Measurements from ENCODE around the gene DMBT1. TPM values are rescaled to one million over a fixed set of nuclear protein-coding genes. Genes with fewer than 3 reads are reported as not detected.

Gene DMBT1
- polyA plus RNA-seq, 1 donor (not counting 4 experiments of a cell fraction or from before 2014, with no cell fraction given): 0.04 TPM

GRCh38 chr10:122515588-122516231 is 44.8 kb upstream of the DMBT1 start:
- no peak overlapping the region for H3K4me2 ChIP-seq (ENCODE audit: control insufficient read depth, extremely low read depth, insufficient read depth, low read depth, low read length)
- TF ChIP-seq EZH2 (IDR thresholded peaks at IDR 0.05; ENCODE audit: low read length) (no peak), CTCF (optimal IDR thresholded peaks at IDR 0.05 in 1 of 3, IDR thresholded peaks at IDR 0.05 in 1 of 3, conservative IDR thresholded peaks at IDR 0.05 in 1 of 3; ENCODE audit: extremely low read depth in 1 of 3, insufficient read depth in 2 of 3, low read length in 3 of 3) (no peak)

GRCh38 chr10:122516734-122517133 is 43.8 kb upstream of the DMBT1 start:
- TF ChIP-seq CTCF (optimal IDR thresholded peaks at IDR 0.05 in 1 of 3, IDR thresholded peaks at IDR 0.05 in 1 of 3, conservative IDR thresholded peaks at IDR 0.05 in 1 of 3; ENCODE audit: extremely low read depth in 1 of 3, insufficient read depth in 2 of 3, low read length in 3 of 3) (no peak), EZH2 (IDR thresholded peaks at IDR 0.05; ENCODE audit: low read length) (no peak)
- no peaks in the 10 kb centered on the region for H3K79me2 ChIP-seq (ENCODE audit: control insufficient read depth, insufficient read depth, low read length)
- no peak overlapping the region for H3K4me2 ChIP-seq (ENCODE audit: control insufficient read depth, extremely low read depth, insufficient read depth, low read depth, low read length)
- DNase-seq (ENCODE audit: low read depth, low spot score) (no peak), FAIRE-seq (no peak)
- peaks cover 30 to 31% of the 10 kb centered on the region in 2 experiments for H3K36me3 ChIP-seq (ENCODE audit: control insufficient read depth in 2 of 2, extremely low read depth in 1 of 2, insufficient read depth in 2 of 2, low read length in 2 of 2)
- H3K4me1 ChIP-seq (ENCODE audit: control insufficient read depth, extremely low read depth, insufficient read depth, low read length): peaks cover 8% of the 10 kb centered on the region
- no peaks in the 10 kb centered on the region for H3K27me3 ChIP-seq (ENCODE audit: control insufficient read depth, extremely low read depth, insufficient read depth, low read length)
- no peaks in the 10 kb centered on the region for H4K20me1 ChIP-seq (ENCODE audit: control insufficient read depth, extremely low read depth, insufficient read depth, low read length)
- H3K4me3 ChIP-seq (ENCODE audit: control insufficient read depth in 2 of 3, extremely low read depth in 1 of 3, insufficient read depth in 2 of 3, low read depth in 1 of 3, low read length in 3 of 3): no peak overlapping the region
- no peak overlapping the region for H3K9ac ChIP-seq (ENCODE audit: control insufficient read depth, extremely low read depth, insufficient read depth, low read length)
- no peak overlapping the region for H2AFZ ChIP-seq (ENCODE audit: control insufficient read depth, low read length)
- H3K9me1 ChIP-seq (ENCODE audit: control insufficient read depth, extremely low read depth, insufficient read depth, low read length): no peaks in the 10 kb centered on the region
- H3K27ac ChIP-seq (ENCODE audit: control insufficient read depth, insufficient read depth, low read length): no peak overlapping the region
- dilution Hi-C loops (cut with MboI; ENCODE audit: extremely low pct_ligation_motif_present, low sequenced_read_pairs): no loop called here
- H3K9me3 ChIP-seq (ENCODE audit: control insufficient read depth, low read depth, low read length): no peaks in the 10 kb centered on the region

More at GRCh38 chr10:122515588-122516231, 44.8 kb upstream of the DMBT1 start:
- Histone ChIP-seq H4K20me1 (ENCODE audit: control insufficient read depth, extremely low read depth, insufficient read depth, low read length) (no peaks in the 10 kb centered on the region), H3K9me1 (ENCODE audit: control insufficient read depth, extremely low read depth, insufficient read depth, low read length) (peaks cover 2% of the 10 kb centered on the region), H3K79me2 (ENCODE audit: control insufficient read depth, insufficient read depth, low read length) (no peaks in the 10 kb centered on the region), H3K9ac (ENCODE audit: control insufficient read depth, extremely low read depth, insufficient read depth, low read length) (no peak overlapping the region), H3K36me3 (ENCODE audit: control insufficient read depth in 2 of 2, extremely low read depth in 1 of 2, insufficient read depth in 2 of 2, low read length in 2 of 2) (peaks cover 33 to 36% of the 10 kb centered on the region in 2 experiments), H2AFZ (ENCODE audit: control insufficient read depth, low read length) (no peak overlapping the region), H3K9me3 (ENCODE audit: control insufficient read depth, low read depth, low read length) (no peaks in the 10 kb centered on the region), H3K27ac (ENCODE audit: control insufficient read depth, insufficient read depth, low read length) (no peak overlapping the region), H3K27me3 (ENCODE audit: control insufficient read depth, extremely low read depth, insufficient read depth, low read length) (no peaks in the 10 kb centered on the region), H3K4me3 (ENCODE audit: control insufficient read depth in 2 of 3, extremely low read depth in 1 of 3, insufficient read depth in 2 of 3, low read depth in 1 of 3, low read length in 3 of 3) (no peak overlapping the region), H3K4me1 (ENCODE audit: control insufficient read depth, extremely low read depth, insufficient read depth, low read length) (peaks cover 11% of the 10 kb centered on the region)
- peak; percentile 78 for FAIRE-seq
- no peak for DNase-seq (ENCODE audit: low read depth, low spot score)
- dilution Hi-C loops (cut with MboI; ENCODE audit: extremely low pct_ligation_motif_present, low sequenced_read_pairs): no loop called here

All from keratinocyte (primary cell).